A549 (cell line): ENCODE data around the gene CIRBP. TPM values are rescaled to one million over a fixed set of nuclear protein-coding genes. Genes with fewer than 3 reads are reported as not detected.

Source experiments
- ATAC-seq, 2 experiments: fragments of 200-7000 bp in 1 of 2; fragments of >200 bp in 1 of 2; cut with Nextera tagmentation in 1 of 2; cut with Tn5 transposase in 1 of 2; 3 replicates each; pipeline versions ENCODE4 v1.8.0 to v1.9.1; 2018 to 2020; ENCODE audit warnings: mild to moderate bottlenecking in 1 of 2, moderate library complexity in 1 of 2
- CTCF ChIA-PET: fragments of 300-600 bp; sonication (Branson Sonifier 250); formaldehyde crosslinking; extraction: SDS; loops from one replicate; lab custom pipeline; 2021; ENCODE audit warnings: antibody characterized with exemption, inconsistent platforms; lab: Yijun Ruan, JAX
- POLR2A ChIA-PET: fragments of 350-600 bp; formaldehyde crosslinking; extraction: SDS; loops from one replicate; lab custom pipeline; 2021; ENCODE audit warnings: antibody characterized with exemption, inconsistent platforms; lab: Yijun Ruan, JAX
- DNase-seq, 2 experiments: peaks; one replicate each; pipeline versions ENCODE4 v3.0.0 to v3.0.0-alpha.2; 2011 to 2016; ENCODE audit warnings: low read depth in 1 of 2, low spot score in 1 of 2
- FAIRE-seq: peaks from 2 replicates; lab custom pipeline; 2011; peaks lifted over from hg19 to GRCh38; lab: Jason Lieb, UNC
- H3K27ac ChIP-seq, 2 experiments: fragments of >200 bp; sonication (Bioruptor Twin); formaldehyde crosslinking; 3 replicates each; pipeline ENCODE4 v1.5.1; 2016 to 2017
- H3K4me1 ChIP-seq: fragments of >200 bp; sonication (Bioruptor Twin); formaldehyde crosslinking; 3 replicates; pipeline ENCODE4 v1.6.1; 2016
- H3K4me2 ChIP-seq: fragments of >200 bp; sonication (Bioruptor Twin); formaldehyde crosslinking; 3 replicates; pipeline ENCODE4 v1.6.1; 2016
- H3K4me3 ChIP-seq: fragments of >200 bp; sonication (Bioruptor Twin); formaldehyde crosslinking; 3 replicates; pipeline ENCODE4 v1.5.1; 2016
- H3K9me3 ChIP-seq: fragments of >200 bp; sonication (Bioruptor Twin); formaldehyde crosslinking; 3 replicates; pipeline ENCODE4 v1.6.1; 2016
- ESRRA ChIP-seq: fragments of 150-350 bp; IDR thresholded peaks from 2 replicates; pipeline ENCODE4 v1.6.1; 2014; ENCODE audit warnings: mild to moderate bottlenecking, low read length, borderline replicate concordance
- FOSB ChIP-seq: fragments of 250-450 bp; sonication (Bioruptor Pico); IDR thresholded peaks from 2 replicates; pipeline ENCODE4 v1.5.0; 2020; ENCODE audit warnings: mild to moderate bottlenecking, moderate library complexity
- HOXB13 ChIP-seq: fragments of 250-450 bp; sonication (Bioruptor Pico); IDR thresholded peaks from 2 replicates; pipeline ENCODE4 v1.5.0; 2020; ENCODE audit warnings: low read depth, mild to moderate bottlenecking, moderate library complexity
- JUN ChIP-seq, 2 experiments: fragments of >200 bp; sonication (Bioruptor Twin); formaldehyde crosslinking; IDR thresholded peaks; 2 replicates in 1 of 2; 3 replicates in 1 of 2; pipeline ENCODE4 v1.6.1; 2016 to 2017
- POLR2AphosphoS2 ChIP-seq: conservative IDR thresholded peaks from 2 replicates; pipeline ENCODE4 v1.6.1; 2012; ENCODE audit warnings: low read length, improper control_type of control experiment, inconsistent platforms
- ZC3H11A ChIP-seq: fragments of 450-650 bp; IDR thresholded peaks from 2 replicates; pipeline ENCODE4 v1.6.1; 2014; ENCODE audit warnings: antibody characterized with exemption, mild to moderate bottlenecking
- WGBS: methylation state at CpG from one replicate; pipeline ENCODE4 v1.1.6; 2017; ENCODE audit errors: missing lambda C conversion rate; 5-methylcytosine and 5-hydroxymethylcytosine counted together
- polyA plus RNA-seq, 4 experiments: library from polyadenylated mRNA; depleted of rRNA in 3 of 4; stranded (reverse); fragments of >200 nt; fragmentation: RNase III in 1 of 4; extraction: RNeasy Plus Mini Kit Qiagen cat#74134 plus additional on column Dnase treatment in 1 of 4; gene quantifications; 2 replicates in 3 of 4; 3 replicates in 1 of 4; pipeline ENCODE4 v1.2.3, GENCODE V29; 2011 to 2017
- TF ChIP-seq, protein P1 (sequence below): IDR thresholded peaks from 2 replicates; pipeline ENCODE4 v1.6.1; 2012
- TF ChIP-seq, protein P2 (sequence below): fragments of >200 bp; sonication (Bioruptor Twin); formaldehyde crosslinking; IDR thresholded peaks from 3 replicates; pipeline ENCODE4 v1.5.1; 2016

CIRBP gene
- polyA plus RNA-seq, 2 of the 4 experiments (the other 2 are of a cell fraction) = 151 to 178 TPM

DNA sequence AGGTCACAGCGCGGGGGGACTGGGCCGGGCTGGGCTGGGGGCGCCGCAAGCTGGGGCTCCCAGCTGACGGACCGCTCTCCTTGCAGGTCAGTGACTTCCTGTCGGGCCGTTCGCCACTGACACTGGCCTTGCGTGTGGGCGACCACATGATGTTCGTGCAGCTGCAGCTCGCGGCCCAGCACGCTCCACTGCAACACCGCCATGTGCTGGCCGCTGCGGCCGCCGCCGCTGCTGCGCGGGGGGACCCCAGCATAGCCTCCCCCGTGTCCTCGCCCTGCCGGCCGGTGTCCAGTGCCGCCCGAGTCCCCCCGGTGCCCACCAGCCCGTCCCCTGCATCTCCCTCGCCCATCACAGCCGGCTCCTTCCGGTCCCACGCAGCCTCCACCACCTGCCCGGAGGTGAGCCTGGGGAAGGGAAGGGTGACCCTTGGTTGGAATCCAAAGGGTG lies 15.0 kb upstream of the CIRBP start:
- no peak for ATAC-seq
- H3K27ac ChIP-seq = peak overlapping the region; percentile 100
- ChIA-PET POLR2A (interaction anchor here (0.6 to 5.0 kb wide), 4 partner anchors 7 to 44 kb away, joined by 7 to 62 read pairs (median 23); partner anchors contain the start of gene CIRBP), CTCF (interaction anchor here (1.9 to 18.7 kb wide), 3 partner anchors 8 to 13 kb away, joined by 10 to 500 read pairs (median 107); partner anchors contain the start of genes ATP5F1D and CIRBP)
- no peaks in the 10 kb centered on the region for H3K9me3 ChIP-seq
- H3K4me1 ChIP-seq = peaks cover 55% of the 10 kb centered on the region
- FAIRE-seq = no peak
- H3K4me2 ChIP-seq = peak overlapping the region; percentile 100
- H3K4me3 ChIP-seq = peak overlapping the region; percentile 97
- WGBS = 68% methylated on average over 5 of the region's 37 CpGs
- TF ChIP-seq, protein P1, sequence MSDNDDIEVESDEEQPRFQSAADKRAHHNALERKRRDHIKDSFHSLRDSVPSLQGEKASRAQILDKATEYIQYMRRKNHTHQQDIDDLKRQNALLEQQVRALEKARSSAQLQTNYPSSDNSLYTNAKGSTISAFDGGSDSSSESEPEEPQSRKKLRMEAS = 0 out of 2 replicates have a peak, but pooled peaks have one; percentile 12
- no peak for TF ChIP-seq HOXB13 (CRISPR knock-in tag)
- DNase-seq = no peak

DNA sequence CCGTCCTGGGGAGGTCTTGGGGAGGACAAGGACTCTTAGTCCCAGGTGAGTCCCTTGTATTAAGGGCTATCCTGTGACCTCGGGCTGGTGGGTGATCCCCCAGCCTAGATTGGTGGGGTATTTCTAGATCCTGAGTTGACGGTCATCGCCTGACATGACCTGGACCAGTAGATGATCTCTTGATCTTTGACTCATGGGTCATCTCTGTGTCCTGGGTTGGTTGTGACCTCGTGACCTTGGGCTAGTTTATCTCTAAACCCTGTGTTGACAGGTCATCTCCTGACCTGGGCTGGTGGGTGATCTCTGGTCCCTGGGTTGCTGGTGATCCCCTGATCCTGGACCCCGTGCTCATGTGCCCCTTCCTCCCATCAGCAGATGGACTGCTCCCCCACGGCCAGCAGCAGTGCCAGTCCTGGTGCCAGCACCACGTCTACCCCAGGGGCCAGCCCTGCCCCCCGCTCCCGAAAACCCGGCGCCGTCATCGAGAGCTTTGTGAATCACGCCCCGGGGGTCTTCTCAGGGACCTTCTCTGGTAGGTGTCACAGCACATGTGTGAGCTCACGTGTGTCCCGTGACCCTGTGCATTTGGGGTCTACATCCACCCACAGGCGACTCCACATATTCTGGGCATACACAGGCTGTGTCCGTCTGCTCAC lies 14.5 kb upstream of the CIRBP start:
- ATAC-seq (no peak), DNase-seq (no peak), FAIRE-seq (no peak)
- TF ChIP-seq, protein P2, sequence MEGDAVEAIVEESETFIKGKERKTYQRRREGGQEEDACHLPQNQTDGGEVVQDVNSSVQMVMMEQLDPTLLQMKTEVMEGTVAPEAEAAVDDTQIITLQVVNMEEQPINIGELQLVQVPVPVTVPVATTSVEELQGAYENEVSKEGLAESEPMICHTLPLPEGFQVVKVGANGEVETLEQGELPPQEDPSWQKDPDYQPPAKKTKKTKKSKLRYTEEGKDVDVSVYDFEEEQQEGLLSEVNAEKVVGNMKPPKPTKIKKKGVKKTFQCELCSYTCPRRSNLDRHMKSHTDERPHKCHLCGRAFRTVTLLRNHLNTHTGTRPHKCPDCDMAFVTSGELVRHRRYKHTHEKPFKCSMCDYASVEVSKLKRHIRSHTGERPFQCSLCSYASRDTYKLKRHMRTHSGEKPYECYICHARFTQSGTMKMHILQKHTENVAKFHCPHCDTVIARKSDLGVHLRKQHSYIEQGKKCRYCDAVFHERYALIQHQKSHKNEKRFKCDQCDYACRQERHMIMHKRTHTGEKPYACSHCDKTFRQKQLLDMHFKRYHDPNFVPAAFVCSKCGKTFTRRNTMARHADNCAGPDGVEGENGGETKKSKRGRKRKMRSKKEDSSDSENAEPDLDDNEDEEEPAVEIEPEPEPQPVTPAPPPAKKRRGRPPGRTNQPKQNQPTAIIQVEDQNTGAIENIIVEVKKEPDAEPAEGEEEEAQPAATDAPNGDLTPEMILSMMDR = no peak
- TF ChIP-seq ESRRA = 0 out of 2 replicates have a peak, but pooled peaks have one; percentile 25
- TF ChIP-seq POLR2AphosphoS2 = peak; percentile 61; the same call in 1 of the 2 replicates
- H3K4me1 ChIP-seq = peaks cover 61% of the 10 kb centered on the region
- peak overlapping the region; percentile 100 for H3K27ac ChIP-seq
- CTCF ChIA-PET = interaction anchor here (2.4 to 18.7 kb wide), 3 partner anchors 11 to 34 kb away, joined by 10 to 500 read pairs (median 107); partner anchors contain the start of genes ATP5F1D and CIRBP
- H3K9me3 ChIP-seq = no peaks in the 10 kb centered on the region
- POLR2A ChIA-PET = interaction anchor here (2.2 to 5.0 kb wide), 2 partner anchors 11 to 15 kb away, joined by 32 to 62 read pairs; partner anchors contain the start of gene CIRBP
- H3K4me2 ChIP-seq = peak overlapping the region; percentile 100
- 77% methylated on average over 7 of the region's 20 CpGs for WGBS
- H3K4me3 ChIP-seq = peak overlapping the region; percentile 97

DNA sequence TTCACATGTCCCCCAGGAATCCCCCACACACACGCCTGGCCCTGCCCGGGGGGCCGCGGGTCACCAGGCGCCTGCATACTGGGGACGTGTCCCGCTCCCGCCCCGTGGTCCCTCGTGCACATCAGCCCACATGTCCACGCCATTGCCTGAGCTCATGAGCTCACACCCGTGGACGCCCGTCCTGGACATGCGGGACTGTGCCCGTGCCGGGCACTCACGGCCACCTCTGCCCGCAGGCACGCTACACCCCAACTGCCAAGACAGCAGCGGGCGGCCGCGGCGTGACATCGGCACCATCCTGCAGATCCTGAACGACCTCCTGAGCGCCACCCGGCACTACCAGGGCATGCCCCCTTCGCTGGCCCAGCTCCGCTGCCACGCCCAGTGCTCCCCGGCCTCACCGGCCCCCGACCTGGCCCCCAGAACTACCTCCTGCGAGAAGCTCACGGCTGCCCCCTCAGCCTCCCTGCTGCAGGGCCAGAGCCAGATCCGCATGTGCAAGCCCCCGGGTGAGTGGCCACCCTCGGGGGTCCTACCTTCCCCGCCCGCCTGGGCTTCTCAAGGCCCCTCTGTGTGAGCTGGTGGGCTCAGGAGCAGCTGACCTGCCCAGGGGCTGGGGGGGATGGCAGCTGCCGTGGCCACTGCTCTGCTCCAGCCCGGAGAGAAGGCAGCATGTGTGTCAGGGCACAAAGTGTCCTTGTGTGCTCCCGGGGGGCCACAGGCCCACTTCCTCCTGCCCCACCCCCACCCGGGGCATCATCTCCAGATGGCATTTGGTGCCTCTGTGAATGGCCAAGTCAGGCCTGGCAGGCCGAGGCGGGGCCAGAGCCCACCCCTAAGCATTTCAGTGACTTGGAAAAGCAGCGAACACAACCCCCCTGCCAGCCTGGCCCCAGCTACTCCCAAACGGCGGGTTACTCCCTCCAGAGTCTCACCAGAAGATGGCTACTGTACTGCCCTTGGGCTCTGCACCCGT lies 13.7 kb upstream of the CIRBP start:
- ATAC-seq = no peak
- no peak for TF ChIP-seq ZC3H11A
- peak in 1 of 2 experiments; percentile 19; a peak in 1 of 5 replicates for TF ChIP-seq JUN (IDR thresholded peaks at IDR 0.05)
- Histone ChIP-seq H3K4me2 (peak overlapping the region; percentile 100), H3K9me3 (no peaks in the 10 kb centered on the region), H3K4me3 (peak overlapping the region; percentile 97; the same call in 1 of the 3 replicates), H3K27ac (peak overlapping the region; percentile 100), H3K4me1 (peaks cover 69% of the 10 kb centered on the region)
- WGBS = 77% methylated on average over 7 of the region's 52 CpGs
- FAIRE-seq = no peak
- no peak for DNase-seq
- ChIA-PET POLR2A (interaction anchor here (5.0 kb wide), 1 partner anchor 14 kb away, joined by 62 read pairs; the partner anchor contains the start of gene CIRBP), CTCF (interaction anchor here (1.0 to 18.7 kb wide), 4 partner anchors 12 to 147 kb away, joined by 3 to 500 read pairs (median 58); partner anchors contain the start of genes ATP5F1D and CIRBP)

DNA sequence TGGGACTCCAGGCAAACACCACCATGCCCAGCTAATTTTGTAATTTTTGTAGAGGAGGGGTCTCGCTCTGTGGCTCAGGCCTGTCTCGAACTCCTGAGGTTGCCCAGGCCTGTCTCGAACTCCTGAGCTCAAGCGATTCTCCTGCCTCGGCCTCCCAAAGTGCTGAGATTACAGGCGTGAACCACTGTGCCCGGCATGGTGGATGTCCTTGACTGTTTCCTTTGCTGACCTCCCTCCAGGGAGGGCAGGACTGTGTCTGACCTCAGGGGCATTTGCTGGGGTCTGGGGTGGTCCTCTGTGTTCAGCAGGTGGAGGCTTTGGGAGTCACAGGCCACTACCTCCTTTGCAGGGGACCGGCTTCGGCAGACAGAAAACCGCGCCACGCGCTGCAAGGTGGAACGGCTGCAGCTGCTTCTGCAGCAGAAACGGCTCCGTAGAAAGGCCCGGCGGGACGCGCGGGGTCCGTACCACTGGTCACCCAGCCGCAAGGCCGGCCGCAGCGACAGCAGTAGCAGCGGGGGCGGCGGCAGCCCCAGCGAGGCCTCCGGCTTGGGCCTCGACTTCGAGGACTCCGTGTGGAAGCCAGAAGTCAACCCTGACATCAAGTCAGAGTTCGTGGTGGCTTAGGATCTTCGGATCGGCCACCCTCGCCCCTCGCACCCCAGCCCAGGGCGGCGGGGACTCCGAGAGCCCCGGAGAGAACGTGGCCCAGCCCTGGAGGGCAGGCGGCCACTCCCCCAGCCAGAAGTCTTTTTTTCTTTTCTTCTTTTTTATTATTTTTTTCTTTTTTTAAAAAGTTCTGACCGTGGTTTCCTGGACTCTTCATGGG lies 12.3 kb upstream of the CIRBP start:
- 69% methylated on average over 21 of the region's 46 CpGs for WGBS
- no peak for ATAC-seq
- DNase-seq = no peak
- ChIA-PET CTCF (interaction anchor here (2.4 to 18.7 kb wide), 3 partner anchors 11 to 36 kb away, joined by 10 to 500 read pairs (median 107); partner anchors contain the start of genes ATP5F1D and CIRBP), POLR2A (interaction anchor here (5.0 kb wide), 1 partner anchor 12 kb away, joined by 62 read pairs; the partner anchor contains the start of gene CIRBP)
- no peak for FAIRE-seq
- Histone ChIP-seq H3K9me3 (no peaks in the 10 kb centered on the region), H3K4me3 (no peak overlapping the region), H3K27ac (peak overlapping the region; percentile 98 to 99; a peak in 5 of 6 replicates), H3K4me2 (peak overlapping the region; percentile 100), H3K4me1 (peaks cover 70% of the 10 kb centered on the region)
- TF ChIP-seq, protein P1 = 0 out of 2 replicates have a peak, but pooled peaks have one; percentile 26
- TF ChIP-seq JUN (IDR thresholded peaks at IDR 0.05) (peak in 1 of 2 experiments; percentile 32; a peak in 2 of 5 replicates), FOSB (CRISPR knock-in tag) (no peak)
- TF ChIP-seq, all 56 proteins: peak for 2
